HG03558 (cell line): ENCODE results near the gene PIGQ.

Experiments used
- ATAC-seq: cut with Tn5 transposase; IDR thresholded peaks from one replicate; pipeline ENCODE4 v1.9.1; 2021; ENCODE audit warnings: moderate number of reproducible peaks; ENCODE audit not compliant: unreplicated experiment; ENCODE audit errors: extremely low read depth

The PIGQ gene

DNA sequence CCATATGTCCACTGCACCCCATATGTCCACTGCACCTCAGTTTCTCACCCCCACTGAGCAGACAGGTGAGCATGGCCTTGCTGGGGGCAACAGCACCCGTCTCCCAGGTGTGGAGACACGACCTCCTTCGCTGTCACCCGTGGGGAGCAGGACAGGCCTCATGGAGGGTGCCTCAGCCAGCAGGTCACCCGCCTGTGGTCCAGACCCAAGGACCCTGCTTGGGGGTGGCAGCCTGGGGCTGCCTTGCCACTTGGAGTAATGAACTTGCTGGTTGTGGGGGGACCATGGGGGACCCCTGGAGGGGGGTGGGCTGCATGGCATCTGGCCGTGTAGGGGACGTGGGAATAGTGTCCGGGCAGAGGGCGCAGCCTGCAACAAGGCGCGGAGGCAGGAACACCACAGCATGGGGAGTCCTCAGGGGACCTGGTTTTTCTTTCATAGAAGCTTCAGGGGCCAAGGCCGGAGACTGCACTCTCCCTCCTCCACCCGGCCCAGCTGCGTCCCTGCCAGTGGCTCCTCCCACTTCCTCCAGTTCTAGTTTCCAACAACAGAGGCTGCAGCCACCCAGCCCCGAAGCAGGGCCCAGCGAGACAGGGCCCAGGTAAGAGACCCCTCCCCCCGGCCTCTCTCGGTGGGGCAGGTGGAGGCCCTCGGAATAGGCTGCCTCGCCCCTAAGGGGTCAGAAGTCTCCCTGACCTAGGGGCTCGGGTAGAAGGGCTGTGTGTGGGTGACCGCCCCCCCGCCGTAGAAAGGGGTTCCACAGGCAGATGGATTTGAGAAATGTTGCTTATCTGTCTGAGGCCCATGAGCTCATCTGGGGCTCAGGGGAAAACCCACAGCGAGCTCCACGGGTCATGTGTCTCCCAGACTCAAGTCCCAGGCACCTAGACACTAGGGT lies 3.0 kb upstream of the PIGQ start, which contains the start of gene NHLRC4:
TSS of gene NHLRC4 (plus strand) at position 531 of the 898 bp plus-strand sequence. CDS start 1,043 bp downstream, outside the sequence.
- no peak for ATAC-seq

DNA sequence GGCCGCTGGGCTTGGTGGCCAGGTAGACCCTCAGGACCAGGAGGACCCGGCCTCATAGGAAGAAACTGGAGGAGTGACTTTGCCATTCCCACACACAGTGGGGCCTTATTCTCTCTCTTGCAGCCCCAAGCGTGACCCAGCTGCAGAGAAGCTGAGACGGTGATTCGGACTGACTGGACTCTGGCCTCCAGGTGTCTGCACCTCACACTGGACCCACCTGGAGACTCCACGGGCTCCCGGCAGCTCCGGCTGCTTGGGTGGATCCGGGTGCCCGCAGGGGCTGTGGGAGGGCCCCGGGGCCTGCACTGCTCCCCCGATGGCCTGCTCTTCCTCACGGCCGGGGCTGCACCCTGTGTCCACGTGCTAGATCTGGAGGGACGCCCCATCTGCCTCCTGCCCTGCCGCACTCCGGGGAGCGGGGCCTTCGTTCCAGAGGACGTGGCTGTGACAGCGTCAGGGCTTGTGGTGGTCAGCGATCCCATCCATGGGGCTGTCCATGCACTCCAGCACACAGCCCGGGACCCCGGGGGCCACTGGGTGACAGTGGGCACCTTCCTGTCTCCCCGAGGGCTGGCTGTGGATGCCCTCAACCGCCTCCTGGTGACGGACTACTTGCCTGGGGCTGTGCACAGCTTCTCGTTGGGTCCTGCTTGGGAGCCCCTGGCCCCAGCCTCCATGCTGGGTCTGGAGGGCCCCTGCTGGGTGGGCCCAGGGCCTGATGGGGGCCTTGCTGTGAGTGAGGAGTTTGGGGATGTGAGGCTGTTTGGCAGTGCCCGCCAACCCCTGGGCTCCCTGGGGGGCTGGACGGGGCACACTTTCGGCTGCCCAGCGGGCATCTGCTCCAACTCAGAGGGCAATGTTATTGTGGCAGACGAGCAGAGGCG lies 2.2 kb upstream of the PIGQ start:
- no peak for ATAC-seq

DNA sequence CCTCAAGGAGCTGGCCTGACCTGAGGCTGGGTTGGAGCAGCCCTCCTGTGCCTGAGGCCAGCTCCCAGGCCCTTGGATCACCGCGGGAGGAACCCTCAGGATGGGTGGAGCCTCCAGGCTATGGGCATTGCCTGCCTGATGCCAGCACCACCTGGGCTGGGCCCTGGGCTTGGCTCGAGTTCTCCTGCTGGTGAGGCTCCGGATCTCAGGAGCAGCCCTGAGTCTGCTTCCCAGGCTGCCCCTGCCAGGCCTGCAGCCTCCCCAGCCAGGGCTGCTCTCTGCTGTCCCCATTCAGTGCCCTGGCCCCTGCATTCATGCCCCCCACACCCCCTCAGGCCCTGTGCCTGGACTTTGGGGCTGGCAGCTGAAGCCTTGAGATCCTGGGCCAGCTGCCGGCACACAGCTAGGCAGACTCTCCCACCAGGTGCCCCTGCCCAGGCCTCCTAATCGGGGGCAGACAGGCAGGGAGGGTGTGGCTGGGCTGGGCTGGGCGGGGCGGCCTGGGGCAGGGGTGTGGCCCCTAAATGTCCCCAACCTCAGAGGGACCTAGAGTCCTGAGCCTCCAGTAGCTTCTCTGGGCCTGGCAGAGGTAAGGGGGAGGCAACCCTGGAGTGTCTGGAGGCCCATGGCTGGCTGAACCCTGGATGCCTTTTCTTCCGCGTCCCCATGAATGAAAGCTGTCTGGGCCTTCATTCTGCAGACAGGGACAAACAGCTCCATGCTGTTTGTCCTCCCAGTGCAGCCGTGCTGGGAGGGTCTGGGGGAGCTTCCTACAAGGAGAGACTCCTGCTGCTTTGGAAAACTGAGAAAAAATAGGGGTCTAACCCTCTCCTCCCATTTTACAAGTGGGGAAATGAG lies 1.1 kb upstream of the PIGQ start:
- ATAC-seq = no peak

DNA sequence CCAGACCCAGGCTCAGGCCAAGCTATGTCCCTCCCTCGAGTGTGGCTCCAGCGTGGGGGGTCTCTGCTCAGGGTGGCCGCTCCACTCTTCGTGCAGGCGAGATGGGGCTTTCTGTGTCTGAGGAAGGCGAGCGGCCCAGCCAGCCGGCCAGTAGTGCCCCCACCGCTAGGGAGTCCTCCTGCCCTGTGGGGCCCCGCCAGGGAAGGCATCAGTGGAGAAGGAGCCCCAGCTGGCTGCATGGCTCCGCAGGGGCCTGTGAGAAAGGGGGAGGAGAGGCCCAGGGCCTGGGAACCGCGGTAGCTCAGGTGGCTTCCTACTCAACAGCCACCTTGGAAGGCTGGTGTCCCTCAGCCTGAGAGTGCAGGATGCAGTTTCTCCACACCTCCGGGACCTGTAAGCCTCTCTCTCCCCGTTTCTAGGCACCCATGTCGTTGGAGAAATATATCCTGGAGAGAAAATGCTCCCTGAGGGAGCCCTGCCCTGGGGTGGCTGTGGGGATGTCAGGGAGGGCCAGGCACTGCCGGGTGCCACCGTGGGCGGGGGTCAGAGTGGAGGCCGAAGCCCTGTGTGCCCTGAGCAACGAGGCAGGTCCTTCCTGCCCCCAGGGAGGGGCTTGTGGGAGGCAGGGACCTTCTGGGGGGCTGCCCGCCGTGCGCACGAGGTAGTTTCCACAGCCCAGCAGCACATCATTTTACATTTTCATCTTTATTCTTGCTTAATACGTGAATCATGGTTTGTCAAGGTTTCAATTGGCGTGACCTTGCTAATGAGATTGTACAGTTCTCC lies 3.3 kb downstream of the PIGQ start:
- ATAC-seq = no peak

DNA sequence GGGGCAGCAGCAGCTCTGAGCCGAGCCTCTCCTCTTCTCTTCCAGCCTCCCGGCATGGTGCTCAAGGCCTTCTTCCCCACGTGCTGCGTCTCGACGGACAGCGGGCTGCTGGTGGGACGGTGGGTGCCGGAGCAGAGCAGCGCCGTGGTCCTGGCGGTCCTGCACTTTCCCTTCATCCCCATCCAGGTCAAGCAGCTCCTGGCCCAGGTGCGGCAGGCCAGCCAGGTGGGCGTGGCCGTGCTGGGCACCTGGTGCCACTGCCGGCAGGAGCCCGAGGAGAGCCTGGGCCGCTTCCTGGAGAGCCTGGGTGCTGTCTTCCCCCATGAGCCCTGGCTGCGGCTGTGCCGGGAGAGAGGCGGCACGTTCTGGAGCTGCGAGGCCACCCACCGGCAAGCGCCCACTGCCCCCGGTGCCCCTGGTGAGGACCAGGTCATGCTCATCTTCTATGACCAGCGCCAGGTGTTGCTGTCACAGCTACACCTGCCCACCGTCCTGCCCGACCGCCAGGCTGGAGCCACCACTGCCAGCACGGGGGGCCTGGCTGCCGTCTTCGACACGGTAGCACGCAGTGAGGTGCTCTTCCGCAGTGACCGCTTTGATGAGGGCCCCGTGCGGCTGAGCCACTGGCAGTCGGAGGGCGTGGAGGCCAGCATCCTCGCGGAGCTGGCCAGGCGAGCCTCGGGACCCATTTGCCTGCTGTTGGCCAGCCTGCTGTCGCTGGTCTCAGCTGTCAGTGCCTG lies 4.4 kb downstream of the PIGQ start:
- ATAC-seq = no peak

DNA sequence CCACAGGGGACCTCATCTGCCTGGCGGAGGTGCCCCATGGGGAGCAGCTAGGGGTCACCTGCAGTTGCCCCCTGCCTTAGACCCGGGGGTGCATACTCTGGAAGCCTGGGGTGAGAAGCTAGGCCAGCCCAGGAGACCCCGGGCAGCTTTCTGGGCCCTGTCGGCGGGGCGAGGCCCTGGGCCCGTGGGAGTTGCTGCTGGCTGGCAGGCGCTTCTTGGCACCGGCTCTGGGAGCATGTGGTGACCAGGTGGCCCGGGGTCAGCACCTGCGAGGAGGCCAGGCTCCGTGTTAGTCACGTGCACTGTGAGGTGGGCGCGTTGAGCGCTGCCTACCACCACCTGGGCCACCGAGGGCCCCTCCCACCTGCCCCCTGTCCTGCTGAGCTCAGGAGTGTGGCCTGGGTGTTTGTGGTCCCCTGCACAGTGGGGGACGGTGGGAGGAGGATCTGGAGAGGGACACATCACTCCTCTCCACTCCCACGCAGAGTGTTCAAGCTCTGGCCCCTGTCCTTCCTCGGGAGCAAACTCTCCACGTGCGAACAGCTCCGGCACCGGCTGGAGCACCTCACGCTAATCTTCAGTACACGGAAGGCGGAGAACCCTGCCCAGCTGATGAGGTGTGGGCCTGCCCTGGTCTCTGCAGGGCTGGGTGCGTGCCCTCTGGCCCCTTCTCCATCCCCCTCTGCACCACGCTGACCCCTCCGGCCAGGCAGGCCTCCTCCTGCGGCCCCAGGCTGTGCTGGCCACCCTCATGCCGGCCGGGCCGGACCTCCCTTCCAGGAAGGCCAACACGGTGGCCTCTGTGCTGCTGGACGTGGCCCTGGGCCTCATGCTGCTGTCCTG lies 5.8 kb downstream of the PIGQ start:
- no peak for ATAC-seq

DNA sequence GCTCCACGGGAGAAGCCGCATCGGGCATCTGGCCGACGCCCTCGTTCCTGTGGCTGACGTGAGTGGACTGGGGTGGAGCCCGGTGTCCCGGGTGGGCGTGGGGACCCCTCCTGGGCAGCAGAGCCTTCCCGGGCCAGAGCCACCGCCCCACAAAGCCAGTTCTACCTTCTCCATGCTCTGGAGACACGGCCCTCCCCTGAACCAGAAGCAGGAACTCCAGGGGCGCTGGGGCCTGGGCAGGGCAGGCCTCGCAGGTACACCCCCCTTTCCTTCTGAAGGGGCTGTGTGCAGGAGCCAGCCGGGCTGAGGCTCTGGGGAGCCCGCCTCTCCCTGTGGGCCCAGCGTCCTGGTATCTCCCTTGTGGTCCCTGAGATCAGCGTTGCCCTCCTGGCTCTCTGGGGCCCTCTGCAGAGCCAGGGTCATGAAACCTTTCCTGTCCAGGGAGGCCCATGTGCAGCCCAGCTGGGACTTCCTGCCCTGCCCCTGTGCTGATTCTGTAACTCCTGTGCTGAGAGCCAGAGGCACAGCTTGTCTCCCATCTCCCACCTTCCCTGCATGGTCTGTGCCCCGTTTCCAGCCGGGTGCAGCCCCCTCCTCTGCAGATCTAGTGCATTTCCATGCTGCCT lies 6.5 kb downstream of the PIGQ start:
- no peak for ATAC-seq

DNA sequence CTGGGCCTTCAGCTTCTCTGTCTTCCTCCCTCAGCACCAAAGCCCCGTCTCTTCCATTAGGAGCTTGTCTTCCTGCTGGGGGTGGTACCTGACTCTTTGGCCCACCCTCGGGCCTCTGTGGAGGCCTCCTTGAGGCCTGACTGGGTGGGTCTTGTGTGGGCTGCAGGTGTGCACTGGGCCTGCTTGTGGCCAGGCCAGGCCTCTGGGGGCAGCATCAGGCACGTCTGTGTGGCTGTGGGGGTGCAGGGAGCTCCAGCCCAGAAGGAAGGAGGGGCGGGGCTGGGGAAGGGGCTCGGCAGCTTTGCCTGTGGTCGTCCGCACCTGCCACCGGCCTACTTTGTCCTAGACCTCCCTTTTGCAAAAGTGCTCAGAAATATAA lies 7.0 kb downstream of the PIGQ start:
- ATAC-seq = no peak

DNA sequence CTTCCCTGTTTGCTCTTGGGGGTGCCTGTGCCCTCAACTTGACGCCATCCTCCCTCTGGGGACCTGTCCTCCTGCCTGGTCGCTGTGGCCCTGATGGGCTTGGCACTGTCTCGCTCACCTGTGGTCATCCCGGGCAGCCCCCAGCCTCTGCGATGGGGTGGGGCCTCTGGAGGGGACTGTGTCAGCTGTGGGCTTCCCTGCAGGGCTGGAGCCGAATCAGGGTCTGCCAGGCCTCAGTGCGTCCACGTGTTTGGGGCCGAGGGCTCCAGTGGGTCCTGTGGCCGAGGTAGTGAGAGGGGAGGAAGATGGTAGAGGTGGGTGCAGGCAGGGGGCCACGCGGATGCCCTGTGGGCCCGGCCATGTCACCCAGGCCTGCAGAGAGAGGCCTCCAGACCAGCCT lies 8.0 kb downstream of the PIGQ start:
- no peak for ATAC-seq

DNA sequence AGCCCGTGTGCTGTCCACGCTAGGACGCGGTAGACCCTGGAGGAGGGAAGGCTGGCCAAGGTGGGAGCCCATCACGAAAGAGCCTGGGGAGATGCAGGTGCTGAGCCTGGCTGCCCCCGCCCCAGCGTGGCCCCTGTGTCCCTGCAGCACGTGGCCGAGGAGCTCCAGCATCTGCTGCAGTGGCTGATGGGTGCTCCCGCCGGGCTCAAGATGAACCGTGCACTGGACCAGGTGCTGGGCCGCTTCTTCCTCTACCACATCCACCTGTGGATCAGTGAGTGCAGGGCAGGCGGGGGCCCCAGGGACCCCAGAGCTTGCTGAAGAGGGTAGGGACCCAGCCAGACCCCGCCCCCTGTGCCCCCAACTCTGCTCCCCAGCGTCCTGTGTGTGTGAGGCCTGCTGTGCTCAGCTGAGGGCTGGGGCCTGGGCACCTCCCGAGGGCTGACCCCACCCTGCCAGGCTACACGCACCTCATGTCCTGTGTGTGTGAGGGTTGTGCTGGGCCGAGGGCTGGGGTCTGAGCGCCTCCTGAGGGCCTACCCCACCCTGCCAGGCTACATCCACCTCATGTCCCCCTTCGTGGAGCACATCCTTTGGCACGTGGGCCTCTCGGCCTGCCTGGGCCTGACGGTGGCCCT lies 8.6 kb downstream of the PIGQ start:
- ATAC-seq = no peak

DNA sequence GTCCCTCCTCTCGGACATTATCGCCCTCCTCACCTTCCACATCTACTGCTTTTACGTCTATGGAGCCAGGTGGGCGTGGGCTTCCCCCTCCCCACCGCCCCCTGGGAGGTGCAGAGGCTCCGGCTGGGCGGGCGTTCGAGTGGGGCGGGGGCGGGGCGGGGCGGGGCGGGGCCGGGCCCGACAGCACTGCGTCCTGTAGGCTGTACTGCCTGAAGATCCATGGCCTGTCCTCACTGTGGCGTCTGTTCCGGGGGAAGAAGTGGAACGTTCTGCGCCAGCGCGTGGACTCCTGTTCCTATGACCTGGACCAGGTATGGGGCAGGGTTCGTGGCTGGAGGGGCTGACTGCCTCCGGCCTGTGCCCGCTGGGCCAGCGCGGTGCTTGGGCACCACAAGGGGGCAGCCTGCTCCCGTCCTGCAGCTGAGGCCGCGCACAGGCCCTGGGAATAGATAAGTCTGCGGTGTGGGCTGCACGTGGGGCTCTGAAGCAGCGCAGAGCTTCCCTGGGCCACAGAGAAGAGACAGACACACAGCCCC lies 9.2 kb downstream of the PIGQ start:
- ATAC-seq = no peak

DNA sequence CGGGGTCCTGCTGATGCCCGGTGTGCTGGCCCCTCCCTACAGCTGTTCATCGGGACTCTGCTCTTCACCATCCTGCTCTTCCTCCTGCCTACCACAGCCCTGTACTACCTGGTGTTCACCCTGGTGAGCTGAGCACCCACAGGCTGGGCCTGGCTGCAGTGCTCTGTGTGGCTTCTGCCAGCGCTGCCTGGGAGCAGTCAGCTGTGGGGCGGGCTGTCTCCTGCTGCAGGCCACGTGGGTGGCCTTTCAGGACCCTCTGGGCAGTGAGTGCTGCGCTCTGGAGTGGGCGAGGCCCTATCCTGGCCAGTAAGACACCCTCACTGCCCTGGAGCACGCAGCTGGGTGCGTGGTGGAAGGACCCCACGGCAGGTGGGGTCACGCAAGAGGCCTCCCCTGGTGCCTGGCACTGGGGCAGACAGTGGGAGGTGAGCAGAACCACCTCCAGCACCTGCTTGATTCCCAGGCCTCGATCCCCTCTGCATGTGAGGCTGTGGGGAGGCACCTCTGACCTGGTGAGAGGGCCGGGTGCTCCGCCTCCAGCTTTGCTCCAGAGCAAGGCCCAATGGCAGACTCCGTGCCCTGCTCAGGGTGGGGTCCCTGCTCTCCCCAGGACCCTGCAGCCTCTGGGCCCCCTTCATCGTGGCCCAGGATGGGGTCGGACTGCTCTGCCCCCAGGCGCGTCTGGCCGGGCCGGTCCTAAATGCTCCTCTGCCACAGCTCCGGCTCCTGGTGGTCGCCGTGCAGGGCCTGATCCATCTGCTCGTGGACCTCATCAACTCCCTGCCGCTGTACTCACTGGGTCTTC lies 10.6 kb downstream of the PIGQ start:
- no peak for ATAC-seq

DNA sequence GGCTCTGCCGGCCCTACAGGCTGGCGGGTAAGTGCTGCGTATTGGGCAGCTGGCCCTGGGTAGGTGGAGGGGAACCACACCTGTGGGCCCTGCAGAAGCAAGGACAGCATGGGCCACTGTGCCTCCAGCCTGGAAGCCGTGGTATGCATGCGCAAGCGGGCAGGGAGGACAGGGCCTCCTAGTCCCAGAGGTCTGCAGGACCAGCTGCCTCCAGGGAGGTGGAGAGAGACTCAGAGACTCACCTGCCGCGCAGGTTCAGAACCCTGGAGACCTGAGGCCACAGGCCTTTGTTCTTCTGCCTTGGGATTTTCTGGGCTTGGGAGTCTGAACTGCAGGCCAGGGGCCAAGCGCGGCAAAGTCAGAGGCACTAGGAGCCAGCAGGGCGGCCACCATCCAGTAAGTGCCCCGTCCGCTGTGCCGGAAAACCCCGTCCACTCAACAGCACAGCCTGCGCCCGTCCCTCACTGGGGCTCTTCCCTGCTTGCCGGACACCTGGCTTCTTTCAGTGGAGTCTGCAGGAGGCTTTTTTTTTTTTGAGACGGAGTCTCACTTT lies 11.3 kb downstream of the PIGQ start:
- no peak for ATAC-seq

DNA sequence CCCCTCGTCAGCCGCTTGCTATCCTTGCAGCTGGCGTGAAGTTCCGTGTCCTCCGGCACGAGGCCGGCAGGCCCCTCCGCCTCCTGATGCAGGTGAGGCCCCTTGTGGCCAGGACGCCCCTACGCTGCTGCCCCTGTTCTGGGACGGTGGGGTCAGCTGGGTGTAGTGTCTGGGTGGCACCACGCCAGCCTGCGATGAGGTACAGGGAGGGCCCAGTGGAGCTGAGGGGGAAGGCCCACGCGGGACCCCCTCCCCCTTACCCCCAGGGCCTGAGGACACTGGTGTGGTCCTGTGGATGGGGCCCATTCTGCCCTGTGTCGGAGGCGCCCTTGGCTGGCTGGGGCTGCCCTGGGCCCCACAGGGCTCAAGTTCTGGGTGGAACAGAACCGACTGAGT lies 12.4 kb downstream of the PIGQ start:
- no peak for ATAC-seq

DNA sequence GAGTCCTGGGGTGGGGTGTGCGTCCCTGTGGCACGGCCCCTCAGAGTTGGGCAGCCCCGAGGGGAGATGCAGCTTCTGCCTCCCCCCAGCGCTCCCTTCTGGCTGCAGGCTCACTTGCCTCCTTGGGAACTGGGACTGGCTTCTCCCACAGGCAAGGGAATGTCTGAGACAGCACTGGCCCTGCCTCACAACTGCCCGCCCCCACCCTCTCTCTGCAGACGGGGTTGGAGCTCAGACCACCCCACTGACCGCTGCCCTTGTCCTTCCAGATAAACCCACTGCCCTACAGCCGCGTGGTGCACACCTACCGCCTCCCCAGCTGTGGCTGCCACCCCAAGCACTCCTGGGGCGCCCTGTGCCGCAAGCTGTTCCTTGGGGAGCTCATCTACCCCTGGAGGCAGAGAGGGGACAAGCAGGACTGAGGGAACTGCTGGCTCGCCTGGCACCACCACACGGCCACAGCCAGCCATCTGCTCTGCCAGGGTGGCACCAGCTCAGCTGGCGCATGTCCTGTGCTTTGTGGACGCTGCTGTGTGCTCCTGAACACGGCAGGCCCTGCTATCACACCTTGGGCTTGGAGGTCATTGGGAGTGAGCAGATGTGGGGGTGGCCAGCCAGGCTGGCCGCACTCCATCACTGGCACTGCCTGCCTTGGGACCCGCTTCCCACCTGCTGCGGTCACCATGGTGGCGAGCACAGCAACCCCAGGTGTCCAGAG lies 13.0 kb downstream of the PIGQ start:
- no peak for ATAC-seq
